AG04449 (cell line): ENCODE results near the gene SMYD2.

Source experiments
- CTCF ChIA-PET: fragments of 350-600 bp; formaldehyde crosslinking; extraction: SDS; loops from one replicate; lab custom pipeline; 2021; ENCODE audit warnings: antibody characterized with exemption; lab: Yijun Ruan, JAX
- POLR2A ChIA-PET: fragments of 400-600, 350-600 bp; formaldehyde crosslinking; extraction: SDS; loops from one replicate; lab custom pipeline; 2020; ENCODE audit warnings: antibody characterized with exemption, inconsistent platforms; lab: Yijun Ruan, JAX
- DNase-seq: peaks from one replicate; pipeline ENCODE4 v3.0.0-alpha.2; 2010; ENCODE audit warnings: low read depth, low spot score
- H3K4me3 ChIP-seq: 2 replicates; pipeline ENCODE4 v1.5.1; 2011; ENCODE audit warnings: low read depth, mild to moderate bottlenecking, control low read depth, low read length
- CTCF ChIP-seq: IDR thresholded peaks from one replicate; pipeline ENCODE4 v1.5.1; 2011; ENCODE audit warnings: mild to moderate bottlenecking, moderate library complexity, low read length, control low read depth, inconsistent platforms; ENCODE audit not compliant: insufficient read depth; ENCODE audit errors: missing control alignments

SMYD2 gene

GRCh38 chr1:214244252-214244651, 36.7 kb upstream of the SMYD2 start:
- no peak for DNase-seq
- H3K4me3 ChIP-seq, result no peak overlapping the region
- TF ChIP-seq CTCF, result no peak
- POLR2A ChIA-PET, result no interaction called here
- CTCF ChIA-PET, result interaction anchor here (0.9 to 4.8 kb wide), 4 partner anchors 18 to 88 kb away, joined by 3 to 37 read pairs (median 6); no protein-coding TSS in a partner anchor

DNA sequence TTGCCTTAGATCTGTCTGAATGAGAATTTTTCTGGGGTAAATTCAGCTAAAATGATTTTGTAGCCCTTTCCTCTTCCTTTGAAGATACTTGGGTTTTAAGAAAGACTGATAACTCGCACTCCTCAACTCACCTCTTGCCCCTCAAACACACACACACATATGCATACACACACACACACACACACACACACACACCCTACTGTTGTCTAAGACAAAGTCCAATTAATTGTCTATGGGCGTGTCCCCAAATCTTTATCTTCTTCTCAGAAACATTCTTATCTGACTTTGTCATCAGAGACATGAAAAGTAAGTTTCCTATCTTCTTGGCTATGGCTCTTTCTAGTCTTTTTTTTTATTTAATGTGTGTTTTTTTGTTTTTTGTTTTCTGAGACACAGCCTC, 36.1 kb upstream of the SMYD2 start:
- TF ChIP-seq CTCF, result no peak
- ChIA-PET POLR2A (no interaction called here), CTCF (interaction anchor here (0.9 to 4.8 kb wide), 3 partner anchors 17 to 88 kb away, joined by 3 to 37 read pairs (median 6); no protein-coding TSS in a partner anchor)
- no peak for DNase-seq
- H3K4me3 ChIP-seq, result no peak overlapping the region

DNA sequence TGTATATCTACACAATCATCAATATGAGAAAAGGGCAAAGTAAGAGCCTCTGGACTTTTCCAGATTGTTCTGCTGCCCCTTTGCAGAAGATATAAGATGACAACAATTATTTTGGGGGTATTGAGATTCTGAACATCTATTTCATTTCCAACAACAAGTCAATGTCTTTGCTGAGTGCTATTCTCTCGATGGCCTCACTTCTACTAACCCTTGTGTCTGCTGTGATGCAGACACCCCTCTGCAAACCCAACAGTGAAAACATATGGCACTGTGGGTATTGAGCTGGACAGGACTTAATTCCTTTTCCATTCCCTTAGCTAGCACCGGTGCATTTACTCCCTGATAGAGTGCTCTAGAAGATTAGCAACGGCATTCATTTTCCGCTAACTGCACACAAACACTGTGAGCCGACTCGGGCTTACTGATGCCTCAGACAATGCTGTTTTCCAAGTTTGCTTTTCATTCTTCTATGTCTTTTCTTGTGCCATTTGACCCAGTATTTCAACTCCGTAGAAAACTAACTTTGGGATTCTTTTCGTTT, 33.4 kb upstream of the SMYD2 start:
- CTCF ChIA-PET, result interaction anchor here (1.0 to 4.8 kb wide), 3 partner anchors 14 to 86 kb away, joined by 4 to 37 read pairs (median 11); no protein-coding TSS in a partner anchor
- TF ChIP-seq CTCF, result no peak
- H3K4me3 ChIP-seq, result no peak overlapping the region
- DNase-seq, result no peak
- POLR2A ChIA-PET, result no interaction called here

- DNase-seq, result no peak
- H3K4me3 ChIP-seq, result no peak overlapping the region
- ChIA-PET CTCF (interaction anchor here (2.6 to 5.9 kb wide), 2 partner anchors 13 to 80 kb away, joined by 11 to 96 read pairs; no protein-coding TSS in a partner anchor), POLR2A (no interaction called here)
- TF ChIP-seq CTCF, result no peak
Measured at GRCh38 chr1:214248311-214249085, 32.5 kb upstream of the SMYD2 start.

- DNase-seq, result no peak
- POLR2A ChIA-PET, result no interaction called here
- no peak for TF ChIP-seq CTCF
- CTCF ChIA-PET, result interaction anchor here (1.3 to 5.9 kb wide), 3 partner anchors 12 to 83 kb away, joined by 5 to 96 read pairs (median 11); no protein-coding TSS in a partner anchor
- H3K4me3 ChIP-seq, result no peak overlapping the region
Measured at GRCh38 chr1:214249651-214250050, 31.3 kb upstream of the SMYD2 start.

DNA sequence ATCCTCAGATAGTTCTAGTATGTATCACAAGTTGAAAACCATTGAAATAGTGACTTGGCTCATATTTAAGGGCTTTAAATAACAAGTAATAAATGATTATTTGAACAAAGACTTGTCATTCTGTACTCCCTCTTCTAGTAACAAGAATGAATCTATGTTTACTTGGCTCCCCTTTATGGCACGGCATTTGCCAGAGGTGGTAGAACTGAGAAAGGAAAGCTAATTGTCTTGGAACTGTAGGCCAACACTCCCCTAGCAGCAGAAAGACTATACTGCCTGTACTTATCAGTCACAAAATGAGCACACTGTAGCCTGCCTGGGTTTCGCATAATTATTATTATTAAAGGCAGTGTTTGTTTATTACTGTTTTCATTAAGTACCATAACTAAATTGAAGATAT, 29.6 kb upstream of the SMYD2 start:
- DNase-seq, result no peak
- no peak overlapping the region for H3K4me3 ChIP-seq
- ChIA-PET POLR2A (no interaction called here), CTCF (interaction anchor here (2.5 to 5.9 kb wide), 2 partner anchors 10 to 76 kb away, joined by 16 to 96 read pairs; no protein-coding TSS in a partner anchor)
- no peak for TF ChIP-seq CTCF
